ENCODE results near the gene YBX2.

The YBX2 gene

DNA sequence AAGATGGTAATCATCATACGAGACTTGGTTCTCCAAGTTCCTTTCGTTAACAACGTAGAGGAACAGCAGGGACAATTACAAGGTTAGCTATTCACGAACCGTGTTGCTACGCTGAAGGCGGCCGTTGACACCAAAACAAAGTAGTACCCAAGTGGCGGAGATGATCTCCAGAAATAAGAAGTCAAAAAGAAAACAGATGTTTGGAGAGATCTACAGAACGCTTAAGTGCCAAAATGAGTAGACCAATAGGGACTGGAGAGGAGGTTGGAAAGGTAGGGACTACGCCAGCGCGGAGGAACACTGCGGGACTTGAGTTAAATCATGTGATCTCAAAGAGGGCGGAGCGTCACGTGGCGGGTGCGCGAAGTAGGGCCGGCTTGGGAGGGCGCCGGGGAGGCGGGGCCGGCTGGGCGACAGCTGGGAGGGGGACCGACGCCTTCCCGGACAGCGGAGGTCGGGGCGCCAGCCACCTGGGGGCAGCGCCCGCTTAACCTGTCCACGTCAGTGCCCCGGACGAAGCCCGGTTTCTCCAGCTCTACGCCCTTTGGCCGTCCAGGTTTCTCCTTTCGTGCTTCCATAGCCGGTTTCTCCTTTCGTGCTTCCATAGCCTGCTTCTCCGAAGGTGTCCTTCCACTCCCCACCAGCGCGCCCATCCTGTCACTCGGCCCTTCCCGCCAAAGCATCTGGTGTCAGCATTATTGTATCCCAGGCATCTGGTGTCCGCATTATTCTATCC is 51.6 kb downstream of the YBX2 start (continued):
- TF ChIP-seq, protein P1, sequence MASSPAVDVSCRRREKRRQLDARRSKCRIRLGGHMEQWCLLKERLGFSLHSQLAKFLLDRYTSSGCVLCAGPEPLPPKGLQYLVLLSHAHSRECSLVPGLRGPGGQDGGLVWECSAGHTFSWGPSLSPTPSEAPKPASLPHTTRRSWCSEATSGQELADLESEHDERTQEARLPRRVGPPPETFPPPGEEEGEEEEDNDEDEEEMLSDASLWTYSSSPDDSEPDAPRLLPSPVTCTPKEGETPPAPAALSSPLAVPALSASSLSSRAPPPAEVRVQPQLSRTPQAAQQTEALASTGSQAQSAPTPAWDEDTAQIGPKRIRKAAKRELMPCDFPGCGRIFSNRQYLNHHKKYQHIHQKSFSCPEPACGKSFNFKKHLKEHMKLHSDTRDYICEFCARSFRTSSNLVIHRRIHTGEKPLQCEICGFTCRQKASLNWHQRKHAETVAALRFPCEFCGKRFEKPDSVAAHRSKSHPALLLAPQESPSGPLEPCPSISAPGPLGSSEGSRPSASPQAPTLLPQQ (tag by site-specific recombination; IDR thresholded peaks at IDR 0.05) = peak; percentile 70; the same call in 1 of the 2 replicates
- TF ChIP-seq KLF9 (tag by site-specific recombination; IDR thresholded peaks at IDR 0.05; ENCODE audit: low read depth) (peak; percentile 99), KLF16 (tag by site-specific recombination; IDR thresholded peaks at IDR 0.05) (peak; percentile 100), ZNF2 (tag by site-specific recombination; IDR thresholded peaks at IDR 0.05) (peak; percentile 96), ZNF777 (tag by site-specific recombination; IDR thresholded peaks at IDR 0.05; ENCODE audit: borderline replicate concordance) (no peak), REPIN1 (tag by site-specific recombination; IDR thresholded peaks at IDR 0.05; ENCODE audit: low read depth) (peak; percentile 95), ZSCAN16 (tag by site-specific recombination; IDR thresholded peaks at IDR 0.05) (no peak; the same call in 1 of the 2 replicates), ZNF335 (tag by site-specific recombination; conservative IDR thresholded peaks at IDR 0.05) (peak; percentile 52), ZNF248 (tag by site-specific recombination; IDR thresholded peaks at IDR 0.05) (no peak), ZNF175 (tag by site-specific recombination; IDR thresholded peaks at IDR 0.05) (no peak), ZNF433 (tag by site-specific recombination; IDR thresholded peaks at IDR 0.05; ENCODE audit: low read depth) (no peak), ZNF423 (tag by site-specific recombination; IDR thresholded peaks at IDR 0.05) (peak; percentile 70; the same call in 1 of the 2 replicates), ZNF132 (tag by site-specific recombination; IDR thresholded peaks at IDR 0.05; ENCODE audit: borderline replicate concordance) (no peak), ZNF791 (tag by site-specific recombination; IDR thresholded peaks at IDR 0.05) (no peak; the same call in 1 of the 2 replicates), ZNF530 (tag by site-specific recombination; IDR thresholded peaks at IDR 0.05; ENCODE audit: low read depth) (no peak), ZBTB21 (tag by site-specific recombination; IDR thresholded peaks at IDR 0.05) (peak; percentile 86), ZNF549 (tag by site-specific recombination; IDR thresholded peaks at IDR 0.05) (no peak), ZNF211 (tag by site-specific recombination; IDR thresholded peaks at IDR 0.05; ENCODE audit: low read depth) (no peak), ZNF658 (tag by site-specific recombination; IDR thresholded peaks at IDR 0.05) (no peak), ZNF138 (tag by site-specific recombination; IDR thresholded peaks at IDR 0.05; ENCODE audit: borderline replicate concordance) (no peak), ZNF121 (tag by site-specific recombination; IDR thresholded peaks at IDR 0.05) (no peak; the same call in 1 of the 2 replicates), ZNF266 (tag by site-specific recombination; IDR thresholded peaks at IDR 0.05; ENCODE audit: low read depth) (no peak; the same call in 1 of the 2 replicates)
- TF ChIP-seq, protein P2, sequence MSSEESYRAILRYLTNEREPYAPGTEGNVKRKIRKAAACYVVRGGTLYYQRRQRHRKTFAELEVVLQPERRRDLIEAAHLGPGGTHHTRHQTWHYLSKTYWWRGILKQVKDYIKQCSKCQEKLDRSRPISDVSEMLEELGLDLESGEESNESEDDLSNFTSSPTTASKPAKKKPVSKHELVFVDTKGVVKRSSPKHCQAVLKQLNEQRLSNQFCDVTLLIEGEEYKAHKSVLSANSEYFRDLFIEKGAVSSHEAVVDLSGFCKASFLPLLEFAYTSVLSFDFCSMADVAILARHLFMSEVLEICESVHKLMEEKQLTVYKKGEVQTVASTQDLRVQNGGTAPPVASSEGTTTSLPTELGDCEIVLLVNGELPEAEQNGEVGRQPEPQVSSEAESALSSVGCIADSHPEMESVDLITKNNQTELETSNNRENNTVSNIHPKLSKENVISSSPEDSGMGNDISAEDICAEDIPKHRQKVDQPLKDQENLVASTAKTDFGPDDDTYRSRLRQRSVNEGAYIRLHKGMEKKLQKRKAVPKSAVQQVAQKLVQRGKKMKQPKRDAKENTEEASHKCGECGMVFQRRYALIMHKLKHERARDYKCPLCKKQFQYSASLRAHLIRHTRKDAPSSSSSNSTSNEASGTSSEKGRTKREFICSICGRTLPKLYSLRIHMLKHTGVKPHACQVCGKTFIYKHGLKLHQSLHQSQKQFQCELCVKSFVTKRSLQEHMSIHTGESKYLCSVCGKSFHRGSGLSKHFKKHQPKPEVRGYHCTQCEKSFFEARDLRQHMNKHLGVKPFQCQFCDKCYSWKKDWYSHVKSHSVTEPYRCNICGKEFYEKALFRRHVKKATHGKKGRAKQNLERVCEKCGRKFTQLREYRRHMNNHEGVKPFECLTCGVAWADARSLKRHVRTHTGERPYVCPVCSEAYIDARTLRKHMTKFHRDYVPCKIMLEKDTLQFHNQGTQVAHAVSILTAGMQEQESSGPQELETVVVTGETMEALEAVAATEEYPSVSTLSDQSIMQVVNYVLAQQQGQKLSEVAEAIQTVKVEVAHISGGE (tag by site-specific recombination; conservative IDR thresholded peaks at IDR 0.05; ENCODE audit: low read depth) = peak; percentile 57; the same call in 1 of the 2 replicates
- TF ChIP-seq, protein P3, sequence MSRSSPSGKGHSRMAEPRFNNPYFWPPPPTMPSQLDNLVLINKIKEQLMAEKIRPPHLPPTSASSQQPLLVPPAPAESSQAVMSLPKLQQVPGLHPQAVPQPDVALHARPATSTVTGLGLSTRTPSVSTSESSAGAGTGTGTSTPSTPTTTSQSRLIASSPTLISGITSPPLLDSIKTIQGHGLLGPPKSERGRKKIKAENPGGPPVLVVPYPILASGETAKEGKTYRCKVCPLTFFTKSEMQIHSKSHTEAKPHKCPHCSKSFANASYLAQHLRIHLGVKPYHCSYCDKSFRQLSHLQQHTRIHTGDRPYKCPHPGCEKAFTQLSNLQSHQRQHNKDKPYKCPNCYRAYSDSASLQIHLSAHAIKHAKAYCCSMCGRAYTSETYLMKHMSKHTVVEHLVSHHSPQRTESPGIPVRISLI (tag by site-specific recombination; IDR thresholded peaks at IDR 0.05) = no peak
- TF ChIP-seq, protein P4, sequence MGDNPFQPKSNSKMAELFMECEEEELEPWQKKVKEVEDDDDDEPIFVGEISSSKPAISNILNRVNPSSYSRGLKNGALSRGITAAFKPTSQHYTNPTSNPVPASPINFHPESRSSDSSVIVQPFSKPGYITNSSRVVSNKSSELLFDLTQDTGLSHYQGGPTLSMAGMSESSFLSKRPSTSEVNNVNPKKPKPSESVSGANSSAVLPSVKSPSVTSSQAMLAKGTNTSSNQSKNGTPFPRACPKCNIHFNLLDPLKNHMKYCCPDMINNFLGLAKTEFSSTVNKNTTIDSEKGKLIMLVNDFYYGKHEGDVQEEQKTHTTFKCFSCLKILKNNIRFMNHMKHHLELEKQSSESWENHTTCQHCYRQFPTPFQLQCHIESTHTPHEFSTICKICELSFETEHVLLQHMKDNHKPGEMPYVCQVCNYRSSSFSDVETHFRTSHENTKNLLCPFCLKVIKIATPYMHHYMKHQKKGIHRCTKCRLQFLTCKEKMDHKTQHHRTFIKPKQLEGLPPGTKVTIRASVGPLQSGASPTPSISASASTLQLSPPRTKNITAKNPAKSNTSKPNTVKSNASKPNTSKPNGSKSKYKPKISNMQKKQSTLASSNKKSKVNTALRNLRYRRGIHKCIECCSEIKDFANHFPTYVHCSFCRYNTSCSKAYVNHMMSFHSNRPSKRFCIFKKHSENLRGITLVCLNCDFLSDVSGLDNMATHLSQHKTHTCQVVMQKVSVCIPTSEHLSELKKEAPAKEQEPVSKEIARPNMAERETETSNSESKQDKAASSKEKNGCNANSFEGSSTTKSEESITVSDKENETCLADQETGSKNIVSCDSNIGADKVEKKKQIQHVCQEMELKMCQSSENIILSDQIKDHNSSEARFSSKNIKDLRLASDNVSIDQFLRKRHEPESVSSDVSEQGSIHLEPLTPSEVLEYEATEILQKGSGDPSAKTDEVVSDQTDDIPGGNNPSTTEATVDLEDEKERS (tag by site-specific recombination; IDR thresholded peaks at IDR 0.05) = peak; percentile 73; the same call in 1 of the 2 replicates
- TF ChIP-seq, protein P5, sequence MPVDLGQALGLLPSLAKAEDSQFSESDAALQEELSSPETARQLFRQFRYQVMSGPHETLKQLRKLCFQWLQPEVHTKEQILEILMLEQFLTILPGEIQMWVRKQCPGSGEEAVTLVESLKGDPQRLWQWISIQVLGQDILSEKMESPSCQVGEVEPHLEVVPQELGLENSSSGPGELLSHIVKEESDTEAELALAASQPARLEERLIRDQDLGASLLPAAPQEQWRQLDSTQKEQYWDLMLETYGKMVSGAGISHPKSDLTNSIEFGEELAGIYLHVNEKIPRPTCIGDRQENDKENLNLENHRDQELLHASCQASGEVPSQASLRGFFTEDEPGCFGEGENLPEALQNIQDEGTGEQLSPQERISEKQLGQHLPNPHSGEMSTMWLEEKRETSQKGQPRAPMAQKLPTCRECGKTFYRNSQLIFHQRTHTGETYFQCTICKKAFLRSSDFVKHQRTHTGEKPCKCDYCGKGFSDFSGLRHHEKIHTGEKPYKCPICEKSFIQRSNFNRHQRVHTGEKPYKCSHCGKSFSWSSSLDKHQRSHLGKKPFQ (tag by site-specific recombination; IDR thresholded peaks at IDR 0.05) = peak; percentile 55; the same call in 1 of the 2 replicates
- TF ChIP-seq, protein P6, sequence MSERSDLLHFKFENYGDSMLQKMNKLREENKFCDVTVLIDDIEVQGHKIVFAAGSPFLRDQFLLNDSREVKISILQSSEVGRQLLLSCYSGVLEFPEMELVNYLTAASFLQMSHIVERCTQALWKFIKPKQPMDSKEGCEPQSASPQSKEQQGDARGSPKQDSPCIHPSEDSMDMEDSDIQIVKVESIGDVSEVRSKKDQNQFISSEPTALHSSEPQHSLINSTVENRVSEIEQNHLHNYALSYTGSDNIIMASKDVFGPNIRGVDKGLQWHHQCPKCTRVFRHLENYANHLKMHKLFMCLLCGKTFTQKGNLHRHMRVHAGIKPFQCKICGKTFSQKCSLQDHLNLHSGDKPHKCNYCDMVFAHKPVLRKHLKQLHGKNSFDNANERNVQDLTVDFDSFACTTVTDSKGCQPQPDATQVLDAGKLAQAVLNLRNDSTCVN (tag by site-specific recombination; optimal IDR thresholded peaks at IDR 0.05) = peak; percentile 46

Data from HEK293 (cell line).